Fibroblast of pulmonary artery (primary cell): ENCODE results near the gene CACNA1D.
"Not testable (repeated sequence)": the region's sequence is repeated elsewhere in the genome, so short reads cannot be mapped to it uniquely, and the experiment has no call there.

Experiments
- DNase-seq: peaks from one replicate; pipeline ENCODE4 v3.0.0-alpha.2; 2010; ENCODE audit warnings: low read depth
- H3K4me3 ChIP-seq: replicated peaks from 2 replicates; pipeline ENCODE4 v1.5.1; 2011; ENCODE audit warnings: low read depth, mild to moderate bottlenecking, control low read depth, low read length, moderate library complexity
- TF ChIP-seq, protein P1 (sequence below): IDR thresholded peaks from 2 replicates; pipeline ENCODE4 v1.5.1; 2011; ENCODE audit warnings: mild to moderate bottlenecking, control low read depth, low read length, inconsistent platforms; ENCODE audit errors: missing control alignments

Gene CACNA1D

GRCh38 chr3:53650928-53651661, 156.7 kb downstream of the CACNA1D start:
- DNase-seq = no peak
- H3K4me3 ChIP-seq = no peak overlapping the region
- TF ChIP-seq, protein P1, sequence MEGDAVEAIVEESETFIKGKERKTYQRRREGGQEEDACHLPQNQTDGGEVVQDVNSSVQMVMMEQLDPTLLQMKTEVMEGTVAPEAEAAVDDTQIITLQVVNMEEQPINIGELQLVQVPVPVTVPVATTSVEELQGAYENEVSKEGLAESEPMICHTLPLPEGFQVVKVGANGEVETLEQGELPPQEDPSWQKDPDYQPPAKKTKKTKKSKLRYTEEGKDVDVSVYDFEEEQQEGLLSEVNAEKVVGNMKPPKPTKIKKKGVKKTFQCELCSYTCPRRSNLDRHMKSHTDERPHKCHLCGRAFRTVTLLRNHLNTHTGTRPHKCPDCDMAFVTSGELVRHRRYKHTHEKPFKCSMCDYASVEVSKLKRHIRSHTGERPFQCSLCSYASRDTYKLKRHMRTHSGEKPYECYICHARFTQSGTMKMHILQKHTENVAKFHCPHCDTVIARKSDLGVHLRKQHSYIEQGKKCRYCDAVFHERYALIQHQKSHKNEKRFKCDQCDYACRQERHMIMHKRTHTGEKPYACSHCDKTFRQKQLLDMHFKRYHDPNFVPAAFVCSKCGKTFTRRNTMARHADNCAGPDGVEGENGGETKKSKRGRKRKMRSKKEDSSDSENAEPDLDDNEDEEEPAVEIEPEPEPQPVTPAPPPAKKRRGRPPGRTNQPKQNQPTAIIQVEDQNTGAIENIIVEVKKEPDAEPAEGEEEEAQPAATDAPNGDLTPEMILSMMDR = no peak

DNA sequence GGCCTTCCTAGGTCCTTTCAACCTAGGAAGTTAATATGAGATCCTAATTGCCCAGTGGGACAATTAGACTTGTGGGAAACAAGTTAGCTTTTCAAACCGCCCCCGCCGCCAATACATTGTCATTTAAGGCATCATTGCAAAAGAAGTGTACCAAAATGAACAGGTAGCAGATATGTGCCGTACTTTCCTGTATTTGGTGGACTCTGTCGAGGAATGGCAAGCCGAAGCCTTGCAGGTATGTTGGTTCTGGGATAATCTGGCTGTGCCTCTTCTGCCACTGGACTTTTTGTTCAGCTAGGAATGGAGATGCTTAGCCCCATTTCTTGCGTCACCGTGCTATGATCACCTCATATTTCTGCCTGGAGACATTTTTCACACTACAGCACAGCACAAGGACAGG, 157.5 kb downstream of the CACNA1D start:
- DNase-seq = no peak
- H3K4me3 ChIP-seq = no peak overlapping the region
- TF ChIP-seq, protein P1 = no peak

DNA sequence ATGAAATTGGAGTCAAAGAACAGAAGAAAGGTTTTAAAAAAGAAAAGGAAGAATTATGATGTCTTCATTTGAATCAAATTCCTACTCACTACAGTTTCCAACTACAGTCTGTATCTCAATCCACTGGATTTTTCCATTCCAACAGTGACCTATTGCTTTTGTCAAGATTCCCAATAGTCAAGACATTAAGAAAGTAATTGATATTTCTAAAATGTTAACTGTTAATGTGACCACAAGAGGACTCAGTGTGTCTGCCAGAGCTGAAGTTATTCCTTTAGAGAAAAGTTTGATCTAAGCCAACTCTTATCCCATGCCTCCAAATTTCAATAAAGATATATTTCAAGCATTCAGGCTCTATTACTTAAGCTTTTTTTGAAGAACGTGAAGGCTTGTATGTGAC, 163.2 kb downstream of the CACNA1D start:
- H3K4me3 ChIP-seq = no peak overlapping the region
- TF ChIP-seq, protein P1 = no peak
- DNase-seq = no peak

- DNase-seq = no peak
- no peak overlapping the region for H3K4me3 ChIP-seq
- TF ChIP-seq, protein P1 = no peak
Measured at GRCh38 chr3:53658613-53659193, 164.3 kb downstream of the CACNA1D start.

- H3K4me3 ChIP-seq = no peak overlapping the region
- no peak for DNase-seq
- TF ChIP-seq, protein P1 = no peak
Measured at GRCh38 chr3:53659996-53660395, 165.6 kb downstream of the CACNA1D start.

GRCh38 chr3:53661480-53661879, 167.1 kb downstream of the CACNA1D start:
- TF ChIP-seq, protein P1 = no peak
- DNase-seq = no peak
- no peak overlapping the region for H3K4me3 ChIP-seq

- DNase-seq, H3K4me3 ChIP-seq: not testable (repeated sequence)
Measured at GRCh38 chr3:53664812-53665211, 170.4 kb downstream of the CACNA1D start.
